GM15510 (cell line): ENCODE data around the gene RALGPS1.

Experiments
- POLR2A ChIP-seq: IDR thresholded peaks from 3 replicates; pipeline ENCODE4 v1.6.1; 2011; ENCODE audit warnings: borderline replicate concordance; ENCODE audit not compliant: insufficient read length; ENCODE audit errors: extremely low read depth

The RALGPS1 gene

DNA sequence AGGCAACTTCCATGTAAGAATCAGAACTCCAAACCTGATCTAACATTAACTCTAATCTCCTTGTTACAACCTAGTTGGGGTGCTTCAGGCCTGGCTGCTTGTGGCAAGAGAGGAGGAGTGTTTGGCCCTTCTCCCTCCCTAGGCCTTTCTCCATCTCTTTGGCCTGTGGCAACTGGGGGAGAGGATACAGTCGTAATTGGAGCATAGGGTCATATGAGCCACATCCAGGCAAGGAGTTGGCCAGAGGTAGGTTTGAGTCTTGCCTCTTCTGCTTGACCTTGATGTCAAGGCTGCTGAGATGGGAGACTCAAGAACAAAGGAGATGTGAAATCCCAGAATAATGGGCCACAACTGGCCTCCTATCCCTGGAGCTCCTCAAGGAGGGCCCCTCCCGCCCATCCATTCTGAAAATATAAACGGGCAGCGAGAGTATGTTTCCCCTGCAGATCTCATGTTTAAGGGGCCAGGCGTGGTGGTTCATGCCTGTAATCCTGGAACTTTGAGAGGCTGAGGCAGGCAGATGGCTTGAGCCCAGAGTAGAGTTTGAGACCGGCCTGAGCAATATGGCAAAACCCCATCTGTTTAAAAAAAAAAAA, 267.1 kb downstream of the RALGPS1 start:
- TF ChIP-seq POLR2A = no peak

DNA sequence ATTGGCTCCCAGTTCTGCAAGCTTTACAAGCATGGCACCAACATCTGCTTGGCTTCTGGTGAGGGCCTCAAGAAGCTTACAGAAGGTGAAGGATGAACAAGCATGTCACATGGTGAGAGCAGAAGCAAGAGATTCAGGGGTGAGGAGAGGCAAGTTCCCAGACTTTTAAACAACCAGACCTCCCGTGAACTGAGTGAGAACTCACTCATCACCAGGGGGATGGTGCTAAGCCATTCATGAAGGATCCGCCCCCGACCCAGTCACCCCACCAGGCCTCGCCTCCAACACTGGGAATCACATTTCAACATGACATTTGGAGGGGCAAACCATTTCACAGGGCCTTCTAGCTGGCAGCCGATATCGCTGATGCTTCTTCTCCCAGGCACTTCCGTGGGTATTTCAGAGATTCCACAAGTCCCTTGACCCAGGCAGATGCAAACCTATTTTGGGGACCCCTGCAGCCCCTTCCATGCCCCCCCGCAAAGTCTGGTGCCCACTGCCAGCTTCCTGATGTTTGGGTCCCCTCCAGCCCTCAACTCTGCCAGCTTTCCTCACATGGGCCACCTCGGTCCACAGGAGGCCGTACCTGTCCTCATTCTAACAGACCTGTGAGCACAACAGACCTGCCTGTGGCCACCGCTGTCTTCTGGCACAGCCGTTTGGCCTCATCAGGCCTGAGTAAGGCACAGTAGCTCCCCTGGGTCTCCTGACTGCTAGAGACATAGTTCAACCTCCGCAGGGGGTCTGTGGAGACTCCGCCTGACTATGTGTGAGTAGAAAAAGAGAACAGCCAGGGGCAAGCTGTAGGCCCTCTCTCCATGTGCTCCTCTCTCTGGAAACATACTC, 268.5 kb downstream of the RALGPS1 start:
- TF ChIP-seq POLR2A = no peak

DNA sequence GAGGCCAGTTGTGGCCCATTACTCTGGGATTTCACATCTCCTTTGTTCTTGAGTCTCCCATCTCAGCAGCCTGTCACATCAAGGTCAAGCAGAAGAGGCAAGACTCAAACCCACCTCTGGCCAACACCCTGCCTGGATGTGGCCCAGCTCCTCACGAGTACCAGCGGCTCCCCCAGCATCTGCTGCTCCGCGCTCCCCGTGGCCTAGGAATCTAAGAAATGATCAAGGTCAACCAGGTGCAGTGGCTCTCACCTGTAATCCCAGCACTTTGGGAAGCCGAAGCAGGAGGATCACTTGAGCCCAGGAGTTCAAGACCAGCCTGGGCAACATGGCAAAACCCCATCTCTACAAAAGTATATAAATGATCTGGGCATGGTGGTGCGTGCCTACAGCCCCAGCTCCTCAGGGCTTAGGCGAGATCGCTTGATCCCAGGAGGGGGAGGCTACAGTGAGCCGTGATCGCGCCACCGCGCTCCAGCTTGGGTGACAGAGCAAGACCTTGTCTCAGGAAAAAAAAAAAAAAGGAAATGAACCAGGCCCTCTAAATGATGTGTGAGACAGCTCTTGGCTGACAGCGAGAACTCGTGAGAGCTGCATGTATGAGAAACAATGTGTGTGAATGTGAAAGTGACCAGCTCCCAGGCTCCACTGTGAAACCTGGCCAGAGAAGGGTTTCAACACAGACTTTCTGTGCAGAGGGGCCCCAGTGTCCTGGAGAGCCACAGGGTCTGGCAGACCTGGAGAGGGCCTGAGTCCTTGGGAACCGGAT, 269.4 kb downstream of the RALGPS1 start:
- no peak for TF ChIP-seq POLR2A

DNA sequence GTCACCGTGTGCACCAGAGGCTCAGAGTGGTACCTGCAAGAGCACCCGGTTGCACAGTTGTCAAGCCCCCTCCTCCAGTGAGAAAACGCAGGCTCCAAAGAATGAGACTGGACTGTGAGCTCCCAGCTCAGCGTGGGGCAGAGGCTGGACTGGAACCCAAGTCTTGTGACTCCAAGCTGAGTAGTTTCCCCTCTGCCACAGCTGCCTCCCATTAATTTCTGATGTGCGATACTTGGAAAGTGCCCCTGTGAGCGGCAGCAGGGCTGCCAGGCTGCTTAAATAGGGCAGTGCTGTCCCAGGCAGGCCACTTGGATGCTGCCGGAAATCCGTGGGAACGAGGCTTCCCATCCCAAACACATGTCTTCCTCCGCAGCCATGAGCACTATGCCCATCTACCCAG, 270.1 kb downstream of the RALGPS1 start:
- no peak for TF ChIP-seq POLR2A

- no peak for TF ChIP-seq POLR2A
These were observed 270.6 kb downstream of the RALGPS1 start for GRCh38 chr9:127185181-127185580.

DNA sequence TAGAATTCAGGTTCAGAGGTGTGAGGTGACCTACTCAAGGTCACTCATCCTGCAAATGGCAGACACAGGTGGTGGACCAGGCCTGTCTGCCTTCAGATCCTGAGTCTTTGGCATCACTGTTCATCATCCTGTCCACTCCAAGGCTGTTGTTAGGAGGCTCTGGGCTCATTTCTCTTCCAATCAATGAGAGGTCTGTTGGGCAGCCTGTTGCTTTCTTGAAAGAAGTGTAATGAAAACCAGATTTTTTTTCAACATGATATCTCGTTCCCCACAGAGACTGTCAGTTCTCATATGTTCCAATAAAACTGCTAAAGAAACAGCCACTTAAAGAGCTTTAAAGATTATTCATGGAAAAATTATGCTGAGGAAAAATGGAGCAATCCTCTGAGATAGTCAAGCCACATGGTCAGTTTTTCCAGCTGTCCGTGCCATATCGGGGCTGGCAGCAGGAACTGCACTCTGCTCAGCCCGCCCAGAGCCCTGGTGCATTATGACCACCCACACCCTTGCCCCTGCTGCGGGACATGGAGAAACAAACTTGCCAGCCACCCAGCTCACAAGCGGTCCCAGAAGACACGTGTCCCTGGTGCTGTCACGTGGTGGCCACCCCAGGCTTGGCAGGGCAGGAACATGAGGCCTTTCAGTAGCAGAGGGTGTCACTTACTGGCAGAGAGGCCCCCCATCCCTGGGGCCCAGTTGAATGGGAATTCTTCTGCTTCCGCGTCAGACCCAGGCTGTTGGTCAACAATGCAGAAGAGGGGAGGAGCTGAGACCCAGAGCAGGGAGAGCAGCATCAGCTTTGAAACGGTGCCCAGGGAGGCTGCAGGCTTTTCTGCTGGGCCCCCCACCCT, 271.6 kb downstream of the RALGPS1 start:
- no peak for TF ChIP-seq POLR2A

DNA sequence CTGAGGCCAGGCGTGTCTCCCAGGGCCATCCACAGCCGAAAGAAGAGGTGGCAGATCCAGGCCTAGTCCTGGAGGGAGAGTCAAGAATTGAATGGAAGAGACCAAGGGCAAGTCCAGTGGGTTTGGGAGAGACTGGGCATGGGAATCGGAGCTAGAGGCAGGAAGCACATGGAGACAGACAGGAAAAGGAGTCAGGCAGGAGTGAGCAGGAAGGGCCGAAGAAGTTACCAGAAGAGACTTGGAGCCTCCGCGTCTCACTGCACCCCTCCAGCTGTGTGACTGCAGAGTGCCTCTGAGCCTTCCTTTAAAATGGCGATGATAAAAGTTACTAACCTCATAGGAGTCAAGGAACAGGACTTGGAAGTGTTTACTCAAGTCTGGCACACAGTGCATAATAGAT, 272.2 kb downstream of the RALGPS1 start:
- no peak for TF ChIP-seq POLR2A

- TF ChIP-seq POLR2A = no peak
These were observed 272.8 kb downstream of the RALGPS1 start for GRCh38 chr9:127187231-127187956.

DNA sequence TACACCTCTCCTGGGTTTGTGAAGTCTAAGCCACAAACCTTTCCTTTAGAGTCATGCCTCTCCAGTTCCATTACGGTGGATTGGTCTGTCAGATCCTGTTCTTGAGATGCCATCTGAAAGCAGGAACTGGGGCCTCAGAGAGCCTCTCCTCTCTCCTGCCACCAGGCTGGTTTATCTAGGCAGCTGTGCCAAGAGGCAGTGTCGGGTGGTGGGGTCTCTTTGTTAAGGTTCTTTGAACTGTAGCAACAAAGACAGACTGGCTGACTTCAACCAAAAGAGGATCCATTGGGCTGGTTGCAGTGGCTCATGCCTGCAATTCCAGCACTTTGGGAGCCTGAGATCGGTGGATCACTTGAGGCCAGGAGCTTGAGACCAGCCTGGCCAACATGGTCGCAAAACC, 273.8 kb downstream of the RALGPS1 start:
- no peak for TF ChIP-seq POLR2A

DNA sequence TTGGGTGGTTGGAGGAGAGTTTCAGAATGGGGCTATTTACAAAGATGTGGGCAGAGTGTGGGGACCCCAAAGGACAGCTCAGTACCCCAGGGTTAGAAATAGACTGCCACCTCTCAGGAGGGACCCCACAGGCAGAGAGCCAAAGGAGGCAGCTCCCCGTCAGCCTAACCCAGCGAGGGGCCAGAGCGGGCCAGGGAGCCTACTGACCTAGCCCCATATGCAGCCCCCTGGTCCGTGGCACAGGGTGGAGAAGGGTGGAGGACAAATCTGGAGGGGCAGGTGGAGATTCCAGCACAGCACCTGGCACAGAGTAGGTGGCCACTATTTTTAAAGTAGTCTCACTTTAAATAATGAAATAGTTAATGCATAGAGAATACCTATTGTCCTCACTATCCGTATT, 275.0 kb downstream of the RALGPS1 start:
- TF ChIP-seq POLR2A = no peak

- TF ChIP-seq POLR2A = no peak
These were observed 278.2 kb downstream of the RALGPS1 start for GRCh38 chr9:127192744-127193143.

- no peak for TF ChIP-seq POLR2A
These were observed 278.9 kb downstream of the RALGPS1 start for GRCh38 chr9:127193483-127193882.

DNA sequence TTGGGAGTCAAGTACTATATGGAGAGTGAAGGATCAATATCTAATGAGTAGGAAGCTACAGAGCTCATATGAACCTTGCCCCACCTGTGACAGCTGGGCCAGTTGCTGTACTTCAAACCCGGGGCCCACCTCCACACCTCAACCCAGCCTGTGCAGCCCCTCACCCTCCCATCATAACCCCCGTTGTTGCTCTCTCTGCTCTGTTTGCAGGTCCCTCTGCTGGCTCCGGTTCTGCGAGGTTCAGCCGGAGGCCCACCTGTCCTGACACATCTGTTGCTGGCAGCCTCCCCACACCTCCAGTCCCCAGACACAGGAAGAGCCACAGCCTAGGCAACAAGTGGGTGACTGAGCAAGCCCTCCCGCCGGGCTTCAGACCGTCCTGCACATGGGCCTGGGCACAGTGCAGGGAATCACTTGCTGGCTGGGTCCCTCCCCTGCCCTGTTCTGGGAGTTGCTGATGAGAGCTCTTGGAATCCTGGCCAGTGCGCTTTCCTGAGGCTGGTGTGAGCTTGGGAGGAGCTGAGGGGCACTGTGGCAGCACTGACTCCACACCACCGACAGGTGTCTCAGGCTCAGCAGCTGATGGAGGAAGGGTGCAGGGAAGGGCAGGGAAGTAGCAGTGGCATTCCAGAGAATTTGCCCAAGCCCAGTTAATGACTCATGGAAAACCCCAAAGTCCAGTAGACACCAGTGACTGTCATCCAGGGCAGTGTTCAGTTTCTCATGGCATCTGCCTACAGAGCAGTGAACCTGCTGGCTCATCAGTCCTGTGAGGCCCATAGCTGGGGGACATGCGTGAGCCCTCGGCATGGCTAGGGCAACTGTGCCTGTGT, 280.5 kb downstream of the RALGPS1 start:
- TF ChIP-seq POLR2A = no peak
